OCI-LY1 (cell line): ENCODE measurements around the gene PKN1.

Experiments used
- CTCF ChIP-seq: fragments of 200-600 bp; sonication (generic), shearing (Covaris generic); IDR thresholded peaks from 2 replicates; pipeline ENCODE4 v1.5.1; 2017; ENCODE audit warnings: mild to moderate bottlenecking, antibody characterized with exemption, low read length, moderate library complexity, mixed read lengths
- EZH2 ChIP-seq: fragments of 200-600 bp; sonication (generic), shearing (Covaris generic); IDR thresholded peaks from 2 replicates; pipeline ENCODE4 v1.8.0; 2017; ENCODE audit warnings: borderline replicate concordance, mixed run types, mild to moderate bottlenecking, antibody characterized with exemption, low read length, moderate library complexity, mixed read lengths

GRCh38 chr19:14419106-14419813 is 13.8 kb upstream of the PKN1 start, which contains the start of gene DDX39A:
- TF ChIP-seq CTCF (no peak), EZH2 (no peak)
